GM18517 (cell line): ENCODE results near the gene CYTH4.

ENCODE experiments used
- ATAC-seq: cut with Tn5 transposase; IDR thresholded peaks from one replicate; pipeline ENCODE4 v1.9.1; 2021; ENCODE audit warnings: mild to moderate bottlenecking, moderate library complexity; ENCODE audit not compliant: unreplicated experiment

CYTH4 gene

DNA sequence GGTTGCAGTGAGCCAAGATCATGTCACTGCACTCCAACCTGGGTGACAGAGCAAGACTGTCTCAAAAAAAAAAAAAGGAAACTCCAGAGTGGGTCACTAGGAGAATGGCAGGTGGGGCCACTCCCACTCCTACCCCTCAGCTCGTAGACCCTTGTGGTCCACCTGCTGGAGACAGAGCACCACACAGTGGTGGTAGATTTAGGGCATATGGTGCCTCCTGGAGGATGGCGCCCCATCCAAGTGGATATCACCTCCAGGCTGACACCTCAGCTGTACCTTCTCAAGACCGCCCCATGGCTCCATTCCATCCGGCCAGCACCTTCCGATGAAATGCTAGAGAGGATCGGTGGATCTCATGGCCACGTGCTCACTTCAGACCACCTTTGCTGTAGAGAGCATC is 6.2 kb downstream of the CYTH4 start:
- ATAC-seq: no peak

DNA sequence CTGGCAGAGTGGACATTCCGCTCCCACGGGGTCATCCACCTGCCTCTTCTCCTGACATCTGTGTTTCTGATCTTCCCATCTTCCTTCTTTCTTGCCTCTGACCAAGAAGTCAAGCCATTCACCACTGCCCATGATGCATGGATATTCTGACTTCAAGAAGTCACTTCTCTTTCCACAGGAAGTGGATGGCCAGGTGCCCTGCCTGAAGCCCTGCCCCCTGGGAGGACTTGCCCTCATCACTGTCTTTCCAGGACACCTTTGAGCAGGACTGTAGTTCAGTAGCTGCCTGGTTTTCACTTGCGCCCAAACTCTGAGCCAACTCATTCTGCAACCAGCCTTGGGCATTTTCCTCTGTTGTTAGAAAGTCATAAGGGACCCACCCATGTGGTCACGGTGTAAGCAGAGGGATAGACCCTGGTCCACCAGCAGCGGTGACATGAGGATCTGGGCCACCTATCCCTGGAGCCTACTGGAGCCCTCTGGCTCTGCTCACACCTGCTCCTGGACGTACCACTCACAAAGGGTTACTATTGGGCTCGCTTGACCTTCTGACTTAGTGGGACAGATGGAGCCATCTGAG is 6.9 kb downstream of the CYTH4 start:
- no peak for ATAC-seq

DNA sequence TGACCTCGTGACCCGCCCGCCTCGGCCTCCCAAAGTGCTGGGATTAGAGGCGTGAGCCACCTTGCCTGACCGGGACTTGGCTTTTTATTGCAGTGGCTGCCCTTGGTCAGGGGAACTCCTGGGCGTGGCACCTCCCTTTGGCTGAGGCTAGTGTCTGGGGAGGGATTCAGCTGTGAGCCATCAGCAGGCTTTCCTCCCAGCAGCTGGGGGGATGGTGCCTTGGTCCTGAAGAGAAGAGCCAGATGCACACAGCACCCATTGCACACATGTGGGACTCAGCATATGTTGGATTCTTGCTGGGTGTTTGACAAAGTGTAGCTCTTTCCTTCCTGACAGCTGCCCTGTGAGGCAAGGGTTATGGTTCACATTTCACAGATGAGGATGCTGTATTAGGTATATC is 8.4 kb downstream of the CYTH4 start:
- ATAC-seq: no peak

DNA sequence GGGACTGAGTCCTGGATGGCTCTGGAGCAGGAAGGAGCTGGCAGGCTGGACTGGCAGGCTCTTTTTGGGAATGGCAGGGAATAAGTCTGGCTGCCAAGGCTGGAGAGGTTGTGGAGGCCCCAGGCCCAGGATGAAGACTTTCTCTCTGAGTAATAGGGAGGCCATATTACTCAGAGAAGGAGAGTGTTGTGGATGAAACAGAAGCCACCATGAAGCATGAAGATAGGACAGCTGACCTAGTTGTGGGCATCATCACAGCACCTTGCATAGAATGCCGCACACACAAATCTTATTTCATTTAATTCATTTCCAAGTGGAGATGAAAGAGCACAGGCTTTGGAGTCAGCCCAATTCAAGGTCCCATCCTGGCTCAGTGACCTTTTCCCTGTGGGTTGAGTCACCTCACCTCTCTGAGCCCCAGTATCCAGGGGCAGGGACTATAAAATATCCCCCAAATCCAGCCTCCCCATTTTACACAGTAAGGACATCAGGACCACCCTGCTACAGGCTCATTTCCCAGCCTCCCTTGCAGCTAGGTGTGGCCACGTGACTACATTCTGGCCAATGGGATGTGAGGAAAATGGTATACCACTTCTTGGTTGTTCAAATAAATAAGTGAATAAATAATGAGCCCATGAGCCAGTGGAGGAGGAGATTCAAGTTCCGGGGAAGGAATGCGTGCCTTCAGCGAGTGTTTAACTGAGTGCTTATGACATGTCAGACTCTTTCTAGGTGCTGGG is 9.4 kb downstream of the CYTH4 start:
- ATAC-seq: no peak

DNA sequence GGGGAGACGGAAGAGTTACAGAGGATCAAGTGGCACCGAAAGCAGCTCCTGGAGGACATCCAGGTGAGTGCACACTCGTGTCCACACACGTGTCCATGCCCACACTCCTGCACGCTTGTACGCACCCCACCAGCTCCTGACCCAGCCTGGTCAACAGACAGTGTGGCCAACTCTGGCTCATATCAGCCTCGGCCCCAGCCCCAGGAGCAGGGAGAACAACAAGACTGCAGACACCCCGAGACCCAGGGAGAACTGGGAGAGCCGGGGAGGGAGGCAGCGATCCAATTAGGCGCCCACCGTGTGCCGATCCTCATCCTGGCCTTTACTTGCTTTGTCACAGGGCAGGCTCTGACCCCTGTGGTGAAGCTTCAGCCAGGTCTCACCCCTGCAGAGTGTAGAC is 10.3 kb downstream of the CYTH4 start:
- no peak for ATAC-seq

DNA sequence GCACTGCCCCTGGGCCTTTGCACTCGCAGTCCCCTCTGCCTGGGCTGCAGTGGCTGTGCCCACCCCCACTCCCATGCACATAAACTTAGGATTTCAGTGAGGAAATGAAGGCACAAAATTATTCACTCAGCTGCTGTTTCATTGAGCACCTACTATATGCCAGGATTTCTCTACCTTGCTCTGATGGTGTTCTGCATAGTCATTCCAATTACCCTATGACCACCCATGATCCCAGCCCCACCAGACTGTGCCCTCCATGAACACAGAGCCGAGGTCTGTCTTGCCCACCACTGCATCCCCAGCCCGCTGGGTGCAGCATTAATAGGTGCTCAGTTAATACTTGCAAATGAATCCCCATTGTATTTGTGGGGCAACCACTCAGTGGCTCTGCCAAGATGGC is 10.9 kb downstream of the CYTH4 start:
- ATAC-seq: no peak

DNA sequence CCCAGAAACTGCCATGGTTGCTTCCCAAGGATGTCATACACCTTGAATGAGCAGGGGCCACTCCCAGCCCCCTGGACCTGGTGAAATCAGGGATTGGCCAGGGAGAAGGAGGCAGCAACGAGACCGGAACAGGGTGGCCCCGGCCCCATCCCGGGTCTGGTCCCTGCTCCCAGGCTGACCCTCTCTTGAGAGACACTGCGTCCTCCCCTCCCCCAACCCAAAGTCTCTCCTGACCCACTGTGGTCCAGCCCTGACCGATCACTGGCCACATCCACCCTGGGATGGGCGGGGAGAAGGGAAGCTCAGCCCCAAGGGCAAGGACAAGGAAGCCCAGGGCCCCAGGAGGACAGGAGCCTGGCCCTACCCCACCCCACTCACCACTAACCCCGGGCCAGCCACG is 12.4 kb downstream of the CYTH4 start:
- no peak for ATAC-seq

DNA sequence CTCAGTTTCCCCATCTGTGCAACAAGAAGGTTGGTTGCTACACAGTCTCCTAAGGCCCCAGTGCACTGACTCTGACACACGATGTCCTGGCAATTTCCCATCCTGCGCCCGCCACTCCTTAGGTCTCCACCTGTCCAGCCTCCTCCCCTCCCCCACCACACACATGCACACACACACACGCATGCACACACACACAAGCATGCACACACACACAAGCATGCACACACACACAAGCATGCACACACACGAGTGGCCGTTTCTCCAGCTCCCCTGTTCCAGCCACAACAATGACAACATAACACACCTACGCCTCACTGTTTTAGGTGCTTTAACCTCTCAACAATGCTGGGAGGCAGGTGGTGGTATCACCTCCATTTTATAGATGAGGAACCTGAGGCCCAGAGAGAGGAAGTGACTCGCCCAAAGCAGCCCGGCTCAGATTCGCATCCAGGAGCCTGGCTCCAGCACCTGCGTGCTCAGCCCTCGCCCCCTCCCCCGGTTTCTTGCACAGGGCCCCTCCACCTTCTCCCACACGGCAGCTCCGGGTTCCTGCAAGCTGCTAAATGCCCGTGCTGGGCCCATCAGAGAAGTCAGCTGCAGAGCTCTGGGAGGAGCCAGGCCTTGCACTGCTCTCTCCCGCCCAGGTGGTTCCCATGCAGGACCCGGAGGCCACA is 13.0 kb downstream of the CYTH4 start:
- ATAC-seq: no peak

DNA sequence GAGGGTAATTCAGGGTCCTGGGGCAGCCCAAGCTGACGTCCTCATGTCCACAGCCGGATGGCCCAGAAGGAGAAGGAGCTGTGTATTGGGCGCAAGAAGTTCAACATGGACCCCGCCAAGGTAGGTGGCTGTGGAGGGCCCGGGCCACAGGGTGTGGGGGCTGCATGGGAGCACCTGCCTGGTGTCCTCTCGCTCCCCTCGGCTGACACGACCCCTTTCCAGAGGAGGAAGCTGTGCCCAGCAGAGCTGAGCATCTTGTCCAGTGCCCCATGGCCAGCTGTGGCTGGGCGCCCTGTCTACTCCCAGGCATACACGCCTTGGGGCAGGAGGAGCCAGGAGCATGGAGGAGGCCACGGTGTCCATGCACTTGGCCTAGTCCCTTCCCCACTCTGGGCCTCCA is 13.6 kb downstream of the CYTH4 start:
- no peak for ATAC-seq

DNA sequence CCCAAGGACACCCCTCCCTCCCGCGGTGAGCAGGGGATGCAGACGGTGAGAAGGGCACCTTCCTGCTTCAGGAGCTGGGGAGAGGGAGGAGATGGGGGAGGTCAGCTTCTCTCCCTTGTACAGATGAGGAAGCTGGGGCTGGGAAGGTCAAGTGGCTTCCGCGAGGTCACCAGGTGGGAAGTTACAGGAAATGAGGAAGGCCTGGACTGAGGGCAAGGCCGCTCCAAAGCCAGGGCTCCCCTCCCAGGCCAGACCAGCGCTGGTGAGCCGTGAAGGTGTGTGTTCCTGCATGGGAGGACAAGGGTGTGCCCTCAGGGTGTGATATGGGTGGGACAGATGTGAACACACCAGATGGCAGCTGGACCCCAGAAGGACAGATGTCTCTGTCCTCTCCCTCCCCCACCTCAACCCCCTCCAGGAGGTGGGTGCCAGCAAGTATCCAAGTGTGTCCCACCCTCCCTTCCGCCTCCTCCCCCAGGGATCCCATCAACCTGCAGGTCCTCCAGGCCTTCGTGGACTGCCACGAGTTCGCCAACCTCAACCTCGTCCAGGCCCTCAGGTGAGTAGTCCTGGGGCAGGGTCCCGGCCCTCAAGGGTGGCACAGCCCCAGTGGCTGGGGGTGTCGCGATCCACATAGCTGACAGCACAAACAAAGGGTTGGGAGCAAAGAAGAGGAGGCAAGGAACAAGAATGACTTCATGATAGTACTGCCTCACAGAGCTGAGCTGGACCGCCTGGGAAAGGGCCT is 16.6 kb downstream of the CYTH4 start:
- ATAC-seq: no peak

DNA sequence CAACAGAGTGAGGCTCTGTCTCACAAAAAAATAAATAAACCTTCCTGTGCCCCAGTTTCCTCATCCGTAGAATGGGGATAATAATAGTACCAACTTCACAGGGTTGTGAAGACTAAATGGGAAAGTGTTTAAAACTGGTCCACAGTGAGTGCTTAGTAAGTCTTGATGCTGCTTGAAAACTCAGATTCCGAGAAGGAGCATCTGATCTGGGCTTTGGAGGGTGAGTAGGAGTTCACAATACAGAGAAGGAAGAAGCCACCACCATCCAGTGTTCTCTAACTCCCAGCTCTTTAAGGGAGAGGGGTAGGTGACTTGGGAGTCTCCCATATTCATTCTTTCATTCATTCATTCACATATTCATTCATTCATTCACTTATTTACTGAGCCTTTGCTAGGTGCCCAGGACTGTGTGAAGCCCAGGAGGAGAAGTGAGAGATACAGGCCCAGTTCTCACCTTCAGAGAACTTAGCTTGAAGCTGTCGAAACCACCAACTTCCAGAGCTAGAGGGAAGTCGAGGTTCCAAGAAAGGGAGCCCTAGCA is 17.7 kb downstream of the CYTH4 start:
- ATAC-seq: no peak

DNA sequence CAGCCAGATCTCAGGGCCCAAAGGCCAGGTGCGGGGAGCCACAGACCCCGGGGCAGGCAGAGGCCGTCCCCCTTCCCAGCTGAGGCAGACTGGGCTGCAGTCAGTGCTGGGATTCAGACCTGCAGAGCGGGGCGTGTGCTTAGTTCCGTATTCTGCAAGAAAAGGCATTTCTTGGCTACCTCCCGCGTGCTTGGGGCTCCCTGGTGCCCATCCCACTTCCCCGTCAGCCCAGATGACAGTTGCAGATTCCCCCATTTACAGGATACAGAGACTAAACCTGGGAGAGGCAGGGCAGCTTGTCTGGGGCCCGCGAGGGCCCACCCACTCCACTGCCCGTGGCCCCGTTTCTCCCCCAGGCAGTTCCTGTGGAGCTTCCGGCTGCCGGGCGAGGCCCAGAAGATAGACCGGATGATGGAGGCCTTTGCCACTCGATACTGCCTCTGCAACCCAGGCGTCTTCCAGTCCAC is 18.3 kb downstream of the CYTH4 start:
- ATAC-seq: no peak

DNA sequence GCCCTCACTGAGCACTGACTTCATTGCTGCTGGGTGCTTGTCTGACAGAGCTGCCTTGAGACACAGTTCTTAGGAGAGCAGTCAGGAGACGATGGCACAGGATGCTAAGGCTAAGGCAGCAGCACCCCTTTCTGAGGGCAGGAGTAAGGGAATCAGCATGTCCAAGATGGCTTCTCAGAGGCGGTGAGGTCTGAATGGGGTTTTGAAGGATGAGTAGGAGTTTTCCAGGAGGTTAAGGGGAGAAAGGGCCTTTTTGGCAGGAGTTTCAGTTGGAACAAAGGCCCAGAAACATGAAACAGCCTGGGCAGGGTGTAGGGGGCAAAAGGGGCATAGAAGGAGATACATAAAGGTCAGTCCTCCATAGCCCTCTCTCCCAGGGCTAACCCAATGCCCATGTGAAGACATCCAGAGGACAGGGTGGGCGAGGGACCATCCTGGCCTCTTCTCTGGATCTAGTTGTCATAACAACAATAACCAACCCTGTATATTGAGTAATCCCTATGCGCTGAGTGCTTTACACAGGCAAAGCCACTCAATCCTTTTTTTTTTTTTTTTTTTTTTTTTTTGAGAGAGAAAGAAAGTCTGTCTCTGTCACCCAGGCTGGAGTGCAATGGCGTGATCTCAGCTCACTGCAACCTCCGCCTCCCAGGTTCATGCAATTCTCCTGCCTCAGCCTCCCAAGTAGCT is 19.0 kb downstream of the CYTH4 start:
- no peak for ATAC-seq

DNA sequence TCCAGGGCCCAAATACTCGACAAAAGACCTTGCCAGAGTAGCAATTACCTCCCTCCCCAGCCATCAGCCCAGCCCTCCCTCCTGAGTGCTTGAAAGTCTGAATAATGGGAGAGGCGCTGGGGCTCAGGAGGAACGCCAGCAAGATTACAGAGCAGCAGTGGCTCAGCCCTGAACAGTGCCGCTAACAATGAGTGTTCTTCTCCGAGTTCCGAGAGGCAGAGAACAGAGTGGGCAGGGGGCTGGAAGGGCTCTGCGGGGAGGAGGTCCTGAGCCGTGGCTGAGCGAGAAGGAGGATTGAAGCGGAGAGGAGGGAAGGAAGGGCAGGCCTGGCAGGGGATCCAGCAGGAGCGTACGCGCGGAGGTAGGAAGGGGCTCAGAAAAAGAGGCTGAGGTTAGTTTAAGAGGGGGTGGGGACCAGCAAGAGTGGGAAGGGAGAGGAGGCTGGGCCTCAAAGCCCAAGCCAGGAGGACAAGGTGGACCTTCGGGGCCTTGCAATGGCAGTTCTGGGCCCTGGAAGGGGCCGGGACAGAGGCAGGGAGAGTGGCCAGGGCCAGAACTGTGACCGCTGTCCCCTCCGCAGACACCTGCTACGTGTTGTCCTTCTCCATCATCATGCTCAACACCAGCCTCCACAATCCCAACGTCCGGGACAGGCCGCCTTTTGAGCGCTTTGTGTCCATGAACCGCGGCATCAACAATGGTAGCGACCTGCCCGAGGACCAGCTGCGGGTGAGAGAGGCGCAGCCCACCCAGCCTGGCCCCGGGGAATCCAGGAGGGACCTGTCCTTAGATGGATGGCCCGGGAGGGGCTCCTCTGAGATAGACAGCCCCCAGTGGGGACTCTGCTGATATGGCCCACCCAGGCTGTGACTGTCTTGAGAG is 20.6 kb downstream of the CYTH4 start:
- no peak for ATAC-seq

DNA sequence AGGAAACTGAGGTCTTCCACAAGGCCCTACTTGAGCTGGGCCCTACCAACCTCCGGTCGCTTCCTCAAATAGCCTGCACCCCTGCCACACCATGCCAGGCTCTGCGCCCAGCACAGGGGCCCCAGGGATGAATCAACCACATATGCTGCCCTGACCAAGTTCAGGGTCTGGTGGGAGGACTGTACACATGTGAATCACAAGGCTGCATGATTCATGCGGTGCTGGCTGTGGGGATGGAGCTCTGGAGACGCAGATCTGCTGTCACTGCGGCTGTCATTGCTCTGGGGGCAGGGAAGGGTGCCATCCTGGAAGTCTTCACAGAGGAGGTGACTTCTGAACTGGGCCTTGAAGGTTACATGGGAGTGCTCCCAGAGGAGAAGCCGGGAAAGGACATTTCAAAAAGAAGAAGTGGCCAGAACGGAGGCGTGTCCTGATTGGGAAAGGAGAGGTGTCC is 21.5 kb downstream of the CYTH4 start:
- no peak for ATAC-seq

DNA sequence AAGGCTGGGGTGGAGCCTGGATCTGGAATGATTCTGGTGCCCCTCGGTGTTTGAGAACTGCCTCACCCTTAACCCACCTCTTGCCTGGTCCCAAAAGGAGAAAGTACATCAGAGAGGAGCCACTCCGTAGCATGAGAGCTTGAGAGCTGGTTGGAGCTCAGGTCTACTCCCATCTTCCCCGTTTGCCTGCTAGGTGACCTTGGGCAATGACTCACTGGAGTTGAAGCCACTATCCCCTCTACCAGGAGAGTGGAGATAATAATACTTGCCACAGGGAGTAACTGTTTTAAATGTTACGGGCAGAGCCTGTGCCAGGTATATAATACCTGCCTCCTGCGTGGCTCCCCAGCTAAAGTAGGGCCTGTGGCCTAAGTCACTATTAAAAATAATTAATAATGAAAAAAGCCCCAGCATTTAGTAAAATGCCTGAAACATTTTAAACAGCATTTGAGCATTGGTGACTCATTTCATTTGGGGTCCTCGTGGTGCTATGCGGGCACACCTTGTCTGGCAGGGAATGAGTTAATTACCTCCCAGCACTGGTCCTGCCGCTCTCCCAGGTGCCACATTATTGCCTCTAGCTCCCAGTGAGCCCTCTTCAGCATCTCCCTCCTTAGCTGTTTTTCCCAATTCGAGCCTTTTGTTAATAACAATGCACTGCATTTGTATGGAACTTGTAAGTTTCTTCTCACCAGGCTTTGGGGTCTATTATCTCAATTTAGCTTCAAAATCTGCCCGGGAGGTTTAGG is 22.5 kb downstream of the CYTH4 start:
- ATAC-seq: no peak

DNA sequence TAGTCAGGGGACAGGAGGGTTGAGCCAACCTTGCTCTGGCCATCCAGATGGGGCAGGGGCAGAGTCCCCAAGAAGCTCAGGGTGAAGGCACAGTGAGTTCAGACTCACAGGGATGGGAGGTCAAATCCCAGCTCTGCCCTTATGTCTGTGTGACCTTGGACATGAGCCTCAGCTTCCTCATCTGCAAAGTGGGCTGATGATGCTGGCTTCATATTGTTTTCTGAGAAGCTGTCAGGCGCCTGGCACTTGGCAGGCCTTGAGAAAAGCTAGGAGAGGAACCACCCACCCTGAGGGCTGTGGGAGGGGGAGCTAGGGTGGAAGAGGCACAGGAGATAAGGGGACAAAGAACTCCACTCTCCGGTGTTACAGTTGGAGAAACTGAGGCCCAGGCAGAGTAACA is 23.6 kb downstream of the CYTH4 start:
- no peak for ATAC-seq

DNA sequence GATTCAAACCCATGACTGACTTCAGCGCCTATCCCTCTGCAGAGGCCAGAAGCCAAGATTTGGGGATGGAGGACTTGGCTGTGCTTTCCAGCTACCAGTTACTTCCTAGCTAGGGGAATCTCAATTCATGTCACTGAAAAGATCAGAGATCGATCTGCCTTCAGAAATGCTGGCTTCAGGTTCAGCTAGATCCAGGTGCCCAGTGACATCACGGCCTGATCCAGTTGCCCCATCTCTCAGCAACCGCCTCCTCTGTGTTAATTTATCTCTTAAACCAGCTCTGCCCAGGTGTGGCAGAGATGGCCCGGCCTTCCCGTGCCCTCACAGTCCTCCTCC is 24.2 kb downstream of the CYTH4 start:
- ATAC-seq: no peak
